Sigmoid colon (tissue), 4 donors: ENCODE measurements around the gene KCNA10.

ENCODE experiments used
- CTCF ChIP-seq, 4 experiments: fragments of 450-650 bp in 3 of 4; fragments of 200-600 bp in 1 of 4; IDR thresholded peaks; one replicate each; pipeline ENCODE4 v1.5.1; 2016 to 2019; ENCODE audit warnings: antibody characterized with exemption in 4 of 4, mild to moderate bottlenecking in 3 of 4, moderate library complexity in 2 of 4
- EP300 ChIP-seq, 4 donors: sonication (generic); formaldehyde crosslinking; IDR thresholded peaks; one replicate each; pipeline ENCODE4 v1.6.1; 2017; ENCODE audit warnings: antibody characterized with exemption in 4 of 4
- POLR2A ChIP-seq, 2 donors: fragments of 450-650 bp; IDR thresholded peaks; one replicate each; pipeline ENCODE4 v1.6.1; 2016; ENCODE audit warnings: antibody characterized with exemption in 2 of 2, mild to moderate bottlenecking in 2 of 2, moderate library complexity in 2 of 2

GRCh38 chr1:110522560-110522959 lies 3.6 kb upstream of the KCNA10 start:
- TF ChIP-seq POLR2A (IDR thresholded peaks at IDR 0.05): no peak
- TF ChIP-seq EP300 (IDR thresholded peaks at IDR 0.05): no peak
- no peak for TF ChIP-seq CTCF (IDR thresholded peaks at IDR 0.05)
